Osteoblast (primary cell): ENCODE data around the gene GALNT16. TPM values are rescaled to one million over a fixed set of nuclear protein-coding genes. Genes with fewer than 3 reads are reported as not detected.

Experiments
- DNase-seq: peaks from one replicate; pipeline ENCODE4 v3.0.0; 2011; ENCODE audit warnings: low spot score, mixed read lengths; ENCODE audit not compliant: insufficient read length; ENCODE audit errors: missing footprints
- H2AFZ ChIP-seq: 2 replicates; pipeline ENCODE4 v1.6.0; 2011; ENCODE audit warnings: mild to moderate bottlenecking, low read length
- H3K27ac ChIP-seq: 2 replicates; pipeline ENCODE4 v1.5.1; 2011; ENCODE audit warnings: mild to moderate bottlenecking, low read depth, low read length, moderate library complexity
- H3K27me3 ChIP-seq: 2 replicates; pipeline ENCODE4 v1.6.0; 2012; ENCODE audit warnings: mild to moderate bottlenecking, control low read depth, inconsistent platforms, low read length, moderate library complexity; ENCODE audit not compliant: insufficient read depth
- H3K36me3 ChIP-seq: 2 replicates; pipeline ENCODE4 v1.5.1; 2011; ENCODE audit warnings: mild to moderate bottlenecking, low read length, control low read depth, moderate library complexity; ENCODE audit not compliant: insufficient read depth
- H3K4me1 ChIP-seq: 2 replicates; pipeline ENCODE4 v1.5.1; 2011; ENCODE audit warnings: mild to moderate bottlenecking, low read length, control low read depth, moderate library complexity; ENCODE audit not compliant: insufficient read depth
- H3K4me2 ChIP-seq: 2 replicates; pipeline ENCODE4 v1.6.0; 2011; ENCODE audit warnings: mild to moderate bottlenecking, low read length; ENCODE audit not compliant: insufficient read depth
- H3K4me3 ChIP-seq: fragments of 200-600 bp; sonication (generic); 3 replicates; pipeline ENCODE4 v1.5.1; 2012; ENCODE audit warnings: mild to moderate bottlenecking, low read length, inconsistent platforms; ENCODE audit not compliant: insufficient read depth
- H3K79me2 ChIP-seq: 2 replicates; pipeline ENCODE4 v1.6.0; 2012; ENCODE audit warnings: mild to moderate bottlenecking, low read length, control low read depth, inconsistent platforms; ENCODE audit not compliant: insufficient read depth
- H3K9me3 ChIP-seq: 2 replicates; pipeline ENCODE4 v1.5.1; 2011; ENCODE audit warnings: low read depth, low read length, control low read depth
- H4K20me1 ChIP-seq: 2 replicates; pipeline ENCODE4 v1.6.0; 2012; ENCODE audit warnings: mild to moderate bottlenecking, low read length, control low read depth; ENCODE audit not compliant: insufficient read depth
- CTCF ChIP-seq: IDR thresholded peaks from 2 replicates; pipeline ENCODE4 v1.5.1; 2011; ENCODE audit warnings: mild to moderate bottlenecking, low read depth, low read length, moderate library complexity; ENCODE audit errors: extremely low read depth
- total RNA-seq: library from RNA; depleted of rRNA; stranded (reverse); fragments of >200 nt; gene quantifications from 2 replicates; pipeline ENCODE4 v1.2.3, GENCODE V29; 2012

The GALNT16 gene
- total RNA-seq, 1 donor = 4.0 TPM

- Histone ChIP-seq H3K27me3 (no peaks in the 10 kb centered on the region), H3K27ac (no peak overlapping the region), H3K36me3 (peaks cover 6% of the 10 kb centered on the region), H3K9me3 (no peaks in the 10 kb centered on the region), H3K79me2 (no peaks in the 10 kb centered on the region), H4K20me1 (no peaks in the 10 kb centered on the region), H3K4me3 (no peak overlapping the region), H2AFZ (no peak overlapping the region), H3K4me2 (no peak overlapping the region), H3K4me1 (no peaks in the 10 kb centered on the region)
- TF ChIP-seq CTCF = no peak
- no peak for DNase-seq
These were observed 21.1 kb upstream of the GALNT16 start for GRCh38 chr14:69238883-69239282.

GRCh38 chr14:69240527-69241173, 19.3 kb upstream of the GALNT16 start:
- DNase-seq = no peak
- H3K9me3 ChIP-seq = no peaks in the 10 kb centered on the region
- H3K27ac ChIP-seq = no peak overlapping the region
- H3K4me1 ChIP-seq = no peaks in the 10 kb centered on the region
- TF ChIP-seq CTCF = no peak
- no peak overlapping the region for H2AFZ ChIP-seq
- H3K4me3 ChIP-seq = no peak overlapping the region
- H3K4me2 ChIP-seq = no peak overlapping the region
- no peaks in the 10 kb centered on the region for H3K27me3 ChIP-seq
- H4K20me1 ChIP-seq = no peaks in the 10 kb centered on the region
- H3K79me2 ChIP-seq = no peaks in the 10 kb centered on the region
- peaks cover 6% of the 10 kb centered on the region for H3K36me3 ChIP-seq

GRCh38 chr14:69241577-69241976, 18.4 kb upstream of the GALNT16 start:
- Histone ChIP-seq H3K4me3 (no peak overlapping the region), H4K20me1 (no peaks in the 10 kb centered on the region), H3K36me3 (peaks cover 6% of the 10 kb centered on the region), H3K4me1 (no peaks in the 10 kb centered on the region), H2AFZ (no peak overlapping the region), H3K79me2 (no peaks in the 10 kb centered on the region), H3K9me3 (no peaks in the 10 kb centered on the region), H3K27me3 (no peaks in the 10 kb centered on the region), H3K27ac (no peak overlapping the region), H3K4me2 (no peak overlapping the region)
- no peak for TF ChIP-seq CTCF
- no peak for DNase-seq

- Histone ChIP-seq H3K27me3 (no peaks in the 10 kb centered on the region), H3K9me3 (no peaks in the 10 kb centered on the region), H2AFZ (no peak overlapping the region), H3K4me2 (peak overlapping the region; percentile 4), H4K20me1 (no peaks in the 10 kb centered on the region), H3K4me3 (no peak overlapping the region), H3K27ac (no peak overlapping the region), H3K36me3 (peaks cover 6% of the 10 kb centered on the region), H3K4me1 (peaks cover 7% of the 10 kb centered on the region), H3K79me2 (no peaks in the 10 kb centered on the region)
- peak; percentile 70 for DNase-seq
- TF ChIP-seq CTCF = peak; percentile 77
These were observed 17.4 kb upstream of the GALNT16 start for GRCh38 chr14:69242311-69243224.
